ENCODE results near the gene DSCAM. TPM values are rescaled to one million over a fixed set of nuclear protein-coding genes. Genes with fewer than 3 reads are reported as not detected.

The DSCAM gene
- total RNA-seq, 1 donor: not detected

GRCh38 chr21:40699366-40699765, 147.6 kb downstream of the DSCAM start:
- Histone ChIP-seq H3K4me2 (ENCODE audit: insufficient read depth, low read length) (no peak overlapping the region), H4K20me1 (ENCODE audit: insufficient read depth, low read length) (no peaks in the 10 kb centered on the region), H3K27me3 (ENCODE audit: insufficient read depth, low read length) (no peaks in the 10 kb centered on the region), H3K27ac (ENCODE audit: low read depth, low read length) (no peak overlapping the region), H3K4me3 (ENCODE audit: insufficient read depth, low read length) (no peak overlapping the region), H3K36me3 (ENCODE audit: insufficient read depth, low read length) (no peaks in the 10 kb centered on the region), H3K79me2 (ENCODE audit: insufficient read depth, low read length) (no peaks in the 10 kb centered on the region), H3K9me3 (ENCODE audit: low read depth, low read length) (no peaks in the 10 kb centered on the region), H3K4me1 (ENCODE audit: insufficient read depth, low read length) (no peaks in the 10 kb centered on the region), H2AFZ (ENCODE audit: low read length) (no peak overlapping the region)
- TF ChIP-seq CTCF (IDR thresholded peaks at IDR 0.05; ENCODE audit: extremely low read depth, low read depth, low read length): no peak
- DNase-seq (ENCODE audit: insufficient read length, low spot score, missing footprints): no peak

GRCh38 chr21:40696246-40696645, 150.7 kb downstream of the DSCAM start:
- no peak overlapping the region for H3K27ac ChIP-seq (ENCODE audit: low read depth, low read length)
- H3K27me3 ChIP-seq (ENCODE audit: insufficient read depth, low read length): no peaks in the 10 kb centered on the region
- DNase-seq (ENCODE audit: insufficient read length, low spot score, missing footprints): no peak
- no peaks in the 10 kb centered on the region for H3K9me3 ChIP-seq (ENCODE audit: low read depth, low read length)
- no peak overlapping the region for H3K4me2 ChIP-seq (ENCODE audit: insufficient read depth, low read length)
- no peak overlapping the region for H3K4me3 ChIP-seq (ENCODE audit: insufficient read depth, low read length)
- TF ChIP-seq CTCF (IDR thresholded peaks at IDR 0.05; ENCODE audit: extremely low read depth, low read depth, low read length): no peak
- H3K79me2 ChIP-seq (ENCODE audit: insufficient read depth, low read length): no peaks in the 10 kb centered on the region
- H2AFZ ChIP-seq (ENCODE audit: low read length): no peak overlapping the region
- no peaks in the 10 kb centered on the region for H3K4me1 ChIP-seq (ENCODE audit: insufficient read depth, low read length)
- H3K36me3 ChIP-seq (ENCODE audit: insufficient read depth, low read length): no peaks in the 10 kb centered on the region
- H4K20me1 ChIP-seq (ENCODE audit: insufficient read depth, low read length): no peaks in the 10 kb centered on the region

- Histone ChIP-seq H3K4me1 (ENCODE audit: insufficient read depth, low read length) (no peaks in the 10 kb centered on the region), H3K27ac (ENCODE audit: low read depth, low read length) (no peak overlapping the region), H3K9me3 (ENCODE audit: low read depth, low read length) (peaks cover 2% of the 10 kb centered on the region), H4K20me1 (ENCODE audit: insufficient read depth, low read length) (no peaks in the 10 kb centered on the region), H2AFZ (ENCODE audit: low read length) (no peak overlapping the region), H3K4me3 (ENCODE audit: insufficient read depth, low read length) (no peak overlapping the region), H3K36me3 (ENCODE audit: insufficient read depth, low read length) (no peaks in the 10 kb centered on the region), H3K79me2 (ENCODE audit: insufficient read depth, low read length) (no peaks in the 10 kb centered on the region), H3K27me3 (ENCODE audit: insufficient read depth, low read length) (no peaks in the 10 kb centered on the region), H3K4me2 (ENCODE audit: insufficient read depth, low read length) (no peak overlapping the region)
- DNase-seq (ENCODE audit: insufficient read length, low spot score, missing footprints): no peak
- no peak for TF ChIP-seq CTCF (IDR thresholded peaks at IDR 0.05; ENCODE audit: extremely low read depth, low read depth, low read length)
Measured at GRCh38 chr21:40689840-40690360, 157.1 kb downstream of the DSCAM start.

GRCh38 chr21:40689217-40689616, 157.7 kb downstream of the DSCAM start:
- Histone ChIP-seq H3K27ac (ENCODE audit: low read depth, low read length) (no peak overlapping the region), H3K36me3 (ENCODE audit: insufficient read depth, low read length) (no peaks in the 10 kb centered on the region), H3K79me2 (ENCODE audit: insufficient read depth, low read length) (no peaks in the 10 kb centered on the region), H3K9me3 (ENCODE audit: low read depth, low read length) (peaks cover 2% of the 10 kb centered on the region), H3K27me3 (ENCODE audit: insufficient read depth, low read length) (no peaks in the 10 kb centered on the region), H2AFZ (ENCODE audit: low read length) (no peak overlapping the region), H3K4me1 (ENCODE audit: insufficient read depth, low read length) (no peaks in the 10 kb centered on the region), H3K4me2 (ENCODE audit: insufficient read depth, low read length) (no peak overlapping the region), H4K20me1 (ENCODE audit: insufficient read depth, low read length) (no peaks in the 10 kb centered on the region), H3K4me3 (ENCODE audit: insufficient read depth, low read length) (no peak overlapping the region)
- TF ChIP-seq CTCF (IDR thresholded peaks at IDR 0.05; ENCODE audit: extremely low read depth, low read depth, low read length): no peak
- DNase-seq (ENCODE audit: insufficient read length, low spot score, missing footprints): no peak

Data from osteoblast (primary cell).